C4-2B (cell line): Measurements from ENCODE around the gene FAM241A.
A peak's percentile ranks its signal among the peaks of the same experiment; 100 is the strongest.

ENCODE experiments used
- ZFX ChIP-seq: fragments of 450-650 bp; IDR thresholded peaks from 2 replicates; pipeline ENCODE4 v1.6.1; 2017
- TF ChIP-seq, protein P1 (sequence below): fragments of 450-650 bp; conservative IDR thresholded peaks from 2 replicates; pipeline ENCODE4 v1.5.1; 2017; ENCODE audit warnings: mild to moderate bottlenecking

DNA sequence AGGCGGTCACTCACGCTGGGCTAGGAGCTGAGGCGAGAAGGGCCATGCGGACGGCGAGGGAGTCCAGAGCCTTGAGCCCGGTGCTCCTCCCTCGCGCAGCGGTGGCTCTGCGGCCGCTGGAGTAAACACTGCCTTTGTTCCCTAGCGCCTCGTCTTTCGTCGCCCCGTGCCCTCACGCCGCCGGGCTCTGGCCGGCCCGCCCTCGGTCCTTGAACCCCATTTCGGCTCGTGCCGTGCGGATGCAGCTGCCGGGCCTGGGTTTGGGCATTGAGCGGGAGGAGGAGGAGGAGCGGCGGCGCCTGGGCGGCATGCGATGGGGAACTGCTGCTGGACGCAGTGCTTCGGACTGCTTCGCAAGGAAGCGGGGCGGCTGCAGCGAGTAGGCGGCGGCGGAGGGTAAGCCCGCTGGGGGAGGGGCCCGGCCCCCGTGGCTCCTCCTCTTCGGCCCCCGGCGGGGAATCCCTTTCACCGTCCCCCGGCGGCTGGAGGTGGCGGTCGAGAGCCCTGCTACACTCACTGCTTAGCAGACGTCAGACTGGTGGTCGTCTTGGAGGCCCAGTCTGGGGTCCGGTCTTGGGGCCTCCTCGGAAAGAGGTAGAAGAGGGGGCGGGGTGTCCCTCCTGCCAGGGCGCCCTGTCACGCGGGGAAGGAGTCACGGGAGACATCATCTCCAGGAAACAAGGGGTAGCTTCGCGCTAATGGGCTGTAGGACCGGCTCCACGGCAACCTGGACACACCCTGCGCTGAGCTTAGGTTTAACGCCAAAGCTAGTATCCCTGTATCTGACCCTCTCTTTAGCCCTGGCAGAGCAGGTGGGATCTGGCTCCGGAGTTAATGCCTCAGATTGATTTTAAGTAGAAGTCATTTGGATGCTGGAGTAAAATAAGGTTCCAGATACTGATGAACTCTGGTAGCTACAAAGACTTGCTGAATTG, 86.8 kb downstream of the FAM241A start, which contains the start of gene AP1AR:
- TF ChIP-seq, protein P1, sequence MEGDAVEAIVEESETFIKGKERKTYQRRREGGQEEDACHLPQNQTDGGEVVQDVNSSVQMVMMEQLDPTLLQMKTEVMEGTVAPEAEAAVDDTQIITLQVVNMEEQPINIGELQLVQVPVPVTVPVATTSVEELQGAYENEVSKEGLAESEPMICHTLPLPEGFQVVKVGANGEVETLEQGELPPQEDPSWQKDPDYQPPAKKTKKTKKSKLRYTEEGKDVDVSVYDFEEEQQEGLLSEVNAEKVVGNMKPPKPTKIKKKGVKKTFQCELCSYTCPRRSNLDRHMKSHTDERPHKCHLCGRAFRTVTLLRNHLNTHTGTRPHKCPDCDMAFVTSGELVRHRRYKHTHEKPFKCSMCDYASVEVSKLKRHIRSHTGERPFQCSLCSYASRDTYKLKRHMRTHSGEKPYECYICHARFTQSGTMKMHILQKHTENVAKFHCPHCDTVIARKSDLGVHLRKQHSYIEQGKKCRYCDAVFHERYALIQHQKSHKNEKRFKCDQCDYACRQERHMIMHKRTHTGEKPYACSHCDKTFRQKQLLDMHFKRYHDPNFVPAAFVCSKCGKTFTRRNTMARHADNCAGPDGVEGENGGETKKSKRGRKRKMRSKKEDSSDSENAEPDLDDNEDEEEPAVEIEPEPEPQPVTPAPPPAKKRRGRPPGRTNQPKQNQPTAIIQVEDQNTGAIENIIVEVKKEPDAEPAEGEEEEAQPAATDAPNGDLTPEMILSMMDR: peak; percentile 31
- no peak; the same call in 1 of the 2 replicates for TF ChIP-seq ZFX
